Measurements from ENCODE around the gene NPBWR2. TPM values are rescaled to one million over a fixed set of nuclear protein-coding genes. Genes with fewer than 3 reads are reported as not detected.

Gene NPBWR2
- polyA plus RNA-seq, 3 donors: not detected

GRCh38 chr20:64152906-64153305, 45.5 kb upstream of the NPBWR2 start:
- Histone ChIP-seq H3K4me2 (replicated peaks; ENCODE audit: extremely low read depth, low read length, poor library complexity, severe bottlenecking) (no peak overlapping the region), H3K9me3 (replicated peaks in 1 of 2; ENCODE audit: control insufficient read depth in 1 of 2, insufficient read depth in 1 of 2, low read length in 2 of 2) (peaks cover 4 to 12% of the 10 kb centered on the region in 2 donors), H3K27ac (ENCODE audit: low read depth in 1 of 2, low read length in 2 of 2) (no peak overlapping the region), H3K9ac (ENCODE audit: insufficient read depth, low read length, poor library complexity, severe bottlenecking) (no peak overlapping the region), H2AFZ (ENCODE audit: insufficient read depth, low read depth, low read length, poor library complexity, severe bottlenecking) (no peak overlapping the region), H3K4me1 (ENCODE audit: control insufficient read depth in 1 of 2, insufficient read depth in 2 of 2, low read length in 2 of 2) (no peaks in the 10 kb centered on the region), H3K4me3 (replicated peaks in 1 of 3; ENCODE audit: low read depth in 2 of 3, low read length in 3 of 3) (no peak overlapping the region), H3K79me2 (ENCODE audit: insufficient read depth, low read length) (no peaks in the 10 kb centered on the region), H4K20me1 (ENCODE audit: insufficient read depth, low read length) (no peaks in the 10 kb centered on the region), H3K36me3 (replicated peaks in 1 of 2; ENCODE audit: control insufficient read depth in 1 of 2, insufficient read depth in 2 of 2, low read length in 2 of 2) (no peaks in the 10 kb centered on the region), H3K27me3 (ENCODE audit: control insufficient read depth in 2 of 2, insufficient read depth in 2 of 2, low read length in 2 of 2) (no peaks in the 10 kb centered on the region)
- Mint-ChIP-seq H3K27ac (no peak overlapping the region), H3K9me3 (peaks cover 0 to 8% (median 2%) of the 10 kb centered on the region in 7 donors), H3K27me3 (ENCODE audit: low read depth in 3 of 3) (peaks cover 0 to 7% (median 1%) of the 10 kb centered on the region in 3 donors), H3K36me3 (no peaks in the 10 kb centered on the region), H3K4me1 (no peaks in the 10 kb centered on the region), H3K4me3 (no peak overlapping the region)
- intact Hi-C loops (cut with micrococcal nuclease): no loop called here
- no peak for TF ChIP-seq CTCF (IDR thresholded peaks at IDR 0.05)
- no peak for DNase-seq
- WGBS (ENCODE audit: insufficient coverage): 94% methylated on average over 8 of the region's 9 CpGs

- Histone ChIP-seq H3K4me1 (ENCODE audit: control insufficient read depth in 1 of 2, insufficient read depth in 2 of 2, low read length in 2 of 2) (no peaks in the 10 kb centered on the region), H3K36me3 (replicated peaks in 1 of 2; ENCODE audit: control insufficient read depth in 1 of 2, insufficient read depth in 2 of 2, low read length in 2 of 2) (no peaks in the 10 kb centered on the region), H3K4me3 (replicated peaks in 1 of 3; ENCODE audit: low read depth in 2 of 3, low read length in 3 of 3) (no peak overlapping the region), H3K79me2 (ENCODE audit: insufficient read depth, low read length) (no peaks in the 10 kb centered on the region), H3K4me2 (replicated peaks; ENCODE audit: extremely low read depth, low read length, poor library complexity, severe bottlenecking) (no peak overlapping the region), H2AFZ (ENCODE audit: insufficient read depth, low read depth, low read length, poor library complexity, severe bottlenecking) (no peak overlapping the region), H3K27me3 (ENCODE audit: control insufficient read depth in 2 of 2, insufficient read depth in 2 of 2, low read length in 2 of 2) (no peaks in the 10 kb centered on the region), H4K20me1 (ENCODE audit: insufficient read depth, low read length) (no peaks in the 10 kb centered on the region), H3K9me3 (replicated peaks in 1 of 2; ENCODE audit: control insufficient read depth in 1 of 2, insufficient read depth in 1 of 2, low read length in 2 of 2) (peaks cover 4 to 12% of the 10 kb centered on the region in 2 donors), H3K9ac (ENCODE audit: insufficient read depth, low read length, poor library complexity, severe bottlenecking) (no peak overlapping the region), H3K27ac (ENCODE audit: low read depth in 1 of 2, low read length in 2 of 2) (no peak overlapping the region)
- intact Hi-C loops (cut with micrococcal nuclease): no loop called here
- H3K4me1 Mint-ChIP-seq: no peaks in the 10 kb centered on the region
- H3K9me3 Mint-ChIP-seq: peaks cover 0 to 13% (median 2%) of the 10 kb centered on the region in 7 donors
- peaks cover 0 to 7% (median 1%) of the 10 kb centered on the region in 3 donors for H3K27me3 Mint-ChIP-seq (ENCODE audit: low read depth in 3 of 3)
- no peak overlapping the region for H3K4me3 Mint-ChIP-seq
- no peak for DNase-seq
- no peak for TF ChIP-seq CTCF (IDR thresholded peaks at IDR 0.05)
- no peak overlapping the region for H3K27ac Mint-ChIP-seq
- H3K36me3 Mint-ChIP-seq: no peaks in the 10 kb centered on the region
- 85% methylated on average over 24 of the region's 24 CpGs for WGBS (ENCODE audit: insufficient coverage)
Observed at GRCh38 chr20:64151633-64152530, 44.5 kb upstream of the NPBWR2 start.
